K562 (cell line): Measurements from ENCODE around the gene DENND1A.

Source experiments
- GABPA ChIP-seq: fragments of 200-800 bp; sonication (Bioruptor generic); conservative IDR thresholded peaks from 2 replicates; pipeline ENCODE4 v1.6.1; 2016; ENCODE audit warnings: low read depth, missing genetic modification characterization, missing compliant biosample characterization
- RBM25 ChIP-seq: fragments of 200-400 bp; formaldehyde crosslinking; IDR thresholded peaks from 2 replicates; pipeline ENCODE4 v1.6.1; 2018; ENCODE audit warnings: low read length, low read depth, moderate library complexity; ENCODE audit not compliant: severe bottlenecking

- no peak for TF ChIP-seq RBM25
- no peak for TF ChIP-seq GABPA (tag)
Measured at GRCh38 chr9:123412171-123412820, 517.6 kb downstream of the DENND1A start.
